ENCODE measurements around the gene FRS2. TPM values are rescaled to one million over a fixed set of nuclear protein-coding genes. Genes with fewer than 3 reads are reported as not detected.

FRS2 gene
- total and polyA plus RNA-seq, 10 of the 15 experiments (the other 5 are each of a cell fraction or from before 2014, with no cell fraction given): 1.1 to 13.1 (median 5.9) TPM

GRCh38 chr12:69473262-69473661, 3.1 kb downstream of the FRS2 start:
- no peaks in the 10 kb centered on the region for H3K4me1 ChIP-seq (ENCODE audit: control insufficient read depth, insufficient read depth, low read length)
- no peaks in the 10 kb centered on the region for H3K9me3 ChIP-seq (replicated peaks; ENCODE audit: control insufficient read depth, insufficient read depth, low read length)
- no peak overlapping the region for H2AFZ ChIP-seq (ENCODE audit: control insufficient read depth, low read depth, low read length)
- no peak overlapping the region for H3K27ac ChIP-seq (ENCODE audit: control insufficient read depth, insufficient read depth)
- 98% methylated on average over 2 of the region's 2 CpGs for WGBS (ENCODE audit: insufficient coverage, insufficient replicate concordance, low lambda C conversion rate, missing lambda C conversion rate)
- FAIRE-seq: no peak
- H3K27me3 ChIP-seq (replicated peaks in 1 of 2; ENCODE audit: control insufficient read depth in 2 of 2, insufficient read depth in 2 of 2, low read length in 1 of 2): no peaks in the 10 kb centered on the region
- H3K4me2 ChIP-seq (ENCODE audit: control insufficient read depth, insufficient read depth): peak overlapping the region; percentile 15
- no peak for DNase-seq (ENCODE audit: low read depth, low spot score)
- TF ChIP-seq MEF2A (IDR thresholded peaks at IDR 0.05; ENCODE audit: insufficient read depth, low read depth, low read length) (no peak), ELK1 (IDR thresholded peaks at IDR 0.05; ENCODE audit: low read depth, low read length) (no peak), RELA (IDR thresholded peaks at IDR 0.05; ENCODE audit: borderline replicate concordance, partially characterized antibody) (no peak), TCF3 (IDR thresholded peaks at IDR 0.05; ENCODE audit: borderline replicate concordance, insufficient read depth, low read depth, low read length) (no peak), ETV6 (conservative IDR thresholded peaks at IDR 0.05 in 1 of 2, IDR thresholded peaks at IDR 0.05 in 1 of 2; ENCODE audit: borderline replicate concordance in 1 of 2, low read depth in 1 of 2) (no peak)
- TF ChIP-seq, protein P1, sequence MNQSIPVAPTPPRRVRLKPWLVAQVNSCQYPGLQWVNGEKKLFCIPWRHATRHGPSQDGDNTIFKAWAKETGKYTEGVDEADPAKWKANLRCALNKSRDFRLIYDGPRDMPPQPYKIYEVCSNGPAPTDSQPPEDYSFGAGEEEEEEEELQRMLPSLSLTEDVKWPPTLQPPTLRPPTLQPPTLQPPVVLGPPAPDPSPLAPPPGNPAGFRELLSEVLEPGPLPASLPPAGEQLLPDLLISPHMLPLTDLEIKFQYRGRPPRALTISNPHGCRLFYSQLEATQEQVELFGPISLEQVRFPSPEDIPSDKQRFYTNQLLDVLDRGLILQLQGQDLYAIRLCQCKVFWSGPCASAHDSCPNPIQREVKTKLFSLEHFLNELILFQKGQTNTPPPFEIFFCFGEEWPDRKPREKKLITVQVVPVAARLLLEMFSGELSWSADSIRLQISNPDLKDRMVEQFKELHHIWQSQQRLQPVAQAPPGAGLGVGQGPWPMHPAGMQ (IDR thresholded peaks at IDR 0.05; ENCODE audit: borderline replicate concordance): no peak
- in situ Hi-C loops (cut with MboI): no loop called here
- ATAC-seq: no peak
- H3K36me3 ChIP-seq (ENCODE audit: control insufficient read depth in 2 of 2, insufficient read depth in 2 of 2, low read length in 1 of 2): no peaks in the 10 kb centered on the region
- SMC1A ChIA-PET (ENCODE audit: uncharacterized antibody, unreplicated experiment): interaction anchor here (0.8 to 1.8 kb wide), 6 partner anchors 9 to 98 kb away, joined by 3 to 5 read pairs (median 3); no protein-coding TSS in a partner anchor
- no TSS peak for BruUV-seq (replicated peaks)
- H4K20me1 ChIP-seq (ENCODE audit: control insufficient read depth, insufficient read depth): no peaks in the 10 kb centered on the region
- H3K79me2 ChIP-seq (ENCODE audit: control insufficient read depth, insufficient read depth, low read length): peaks cover 66% of the 10 kb centered on the region
- RAD21 ChIA-PET (ENCODE audit: unreplicated experiment): interaction anchor here (0.6 to 1.5 kb wide), 4 partner anchors 80 to 115 kb away, joined by 3 to 5 read pairs (median 3); no protein-coding TSS in a partner anchor
- no peak overlapping the region for H3K9ac ChIP-seq (ENCODE audit: control insufficient read depth, insufficient read depth, low read length)
- peak overlapping the region; percentile 33; the same call in 1 of the 2 replicates for H3K4me3 ChIP-seq
- POLR2A ChIA-PET: no interaction called here
- intact Hi-C loops (cut with micrococcal nuclease; ENCODE audit: unreplicated experiment): loop anchor here (5.0 kb wide), 1 partner anchor 54 kb away; no protein-coding TSS in a partner anchor
- CTCF ChIA-PET: interaction anchor here (1.5 to 1.6 kb wide), 2 partner anchors 9 to 94 kb away, joined by 4 to 5 read pairs; no protein-coding TSS in a partner anchor

Measured in GM12878 (cell line).